Activated CD8-positive, alpha-beta memory T cell treated with anti-CD3 and anti-CD28 coated beads, Interleukin-2, amount 50 U/mL, for 4 hours (primary cell): ENCODE results near the gene TEK.

Experiments used
- DNase-seq: peaks from one replicate; pipeline ENCODE4 v3.0.0-alpha.2; 2020

The TEK gene

GRCh38 chr9:27125030-27125429 is 16.0 kb downstream of the TEK start:
- no peak for DNase-seq

GRCh38 chr9:27125936-27126335 is 16.9 kb downstream of the TEK start:
- no peak for DNase-seq

GRCh38 chr9:27126670-27127069 is 17.6 kb downstream of the TEK start:
- no peak for DNase-seq

GRCh38 chr9:27129221-27129620 is 20.2 kb downstream of the TEK start:
- no peak for DNase-seq

GRCh38 chr9:27131731-27132130 is 22.7 kb downstream of the TEK start:
- DNase-seq = no peak

- no peak for DNase-seq
Measured at GRCh38 chr9:27133817-27134216, 24.8 kb downstream of the TEK start.

- DNase-seq = no peak
Measured at GRCh38 chr9:27142299-27142930, 33.4 kb downstream of the TEK start.

GRCh38 chr9:27145143-27145542 is 36.1 kb downstream of the TEK start:
- DNase-seq = no peak

GRCh38 chr9:27149651-27150050 is 40.6 kb downstream of the TEK start:
- DNase-seq = no peak

GRCh38 chr9:27150746-27151406 is 41.9 kb downstream of the TEK start:
- no peak for DNase-seq

GRCh38 chr9:27151693-27152404 is 42.8 kb downstream of the TEK start:
- DNase-seq = no peak

- no peak for DNase-seq
Measured at GRCh38 chr9:27152405-27152718, 43.3 kb downstream of the TEK start.

- DNase-seq = no peak
Measured at GRCh38 chr9:27154908-27155307, 45.9 kb downstream of the TEK start.

GRCh38 chr9:27157097-27157496 is 48.1 kb downstream of the TEK start:
- no peak for DNase-seq

GRCh38 chr9:27157736-27158135 is 48.7 kb downstream of the TEK start:
- DNase-seq = no peak

GRCh38 chr9:27160636-27161035 is 51.6 kb downstream of the TEK start:
- DNase-seq = no peak

GRCh38 chr9:27162045-27162444 is 53.0 kb downstream of the TEK start:
- no peak for DNase-seq

GRCh38 chr9:27165068-27165467 is 56.0 kb downstream of the TEK start:
- no peak for DNase-seq

GRCh38 chr9:27165670-27166069 is 56.6 kb downstream of the TEK start:
- DNase-seq = no peak

GRCh38 chr9:27168496-27168895 is 59.5 kb downstream of the TEK start:
- DNase-seq = no peak

- no peak for DNase-seq
Measured at GRCh38 chr9:27168951-27169350, 59.9 kb downstream of the TEK start.

- no peak for DNase-seq
Measured at GRCh38 chr9:27176971-27177370, 67.9 kb downstream of the TEK start.

- no peak for DNase-seq
Measured at GRCh38 chr9:27179245-27179865, 70.3 kb downstream of the TEK start.

GRCh38 chr9:27181381-27181780 is 72.4 kb downstream of the TEK start:
- no peak for DNase-seq
